ENCODE measurements around the gene CDC42SE2.
"Not testable (repeated sequence)": the region's sequence is repeated elsewhere in the genome, so short reads cannot be mapped to it uniquely, and the experiment has no call there.

The CDC42SE2 gene

GRCh38 chr5:131328536-131329285, 64.9 kb downstream of the CDC42SE2 start:
- no peak for DNase-seq

GRCh38 chr5:131329286-131329560, 65.4 kb downstream of the CDC42SE2 start:
- no peak for DNase-seq

GRCh38 chr5:131330031-131330430, 66.2 kb downstream of the CDC42SE2 start:
- DNase-seq = no peak

GRCh38 chr5:131335756-131336155, 71.9 kb downstream of the CDC42SE2 start:
- not testable (repeated sequence) for DNase-seq

GRCh38 chr5:131336801-131337200, 72.9 kb downstream of the CDC42SE2 start:
- DNase-seq = not testable (repeated sequence)

GRCh38 chr5:131337240-131338050, 73.6 kb downstream of the CDC42SE2 start:
- not testable (repeated sequence) for DNase-seq

GRCh38 chr5:131338051-131338453, 74.2 kb downstream of the CDC42SE2 start:
- DNase-seq = no peak

- not testable (repeated sequence) for DNase-seq
These were observed 80.4 kb downstream of the CDC42SE2 start for GRCh38 chr5:131344288-131344687.

GRCh38 chr5:131346204-131346603, 82.4 kb downstream of the CDC42SE2 start:
- DNase-seq = not testable (repeated sequence)

- DNase-seq = no peak
These were observed 90.1 kb downstream of the CDC42SE2 start for GRCh38 chr5:131353991-131354390.

- DNase-seq = no peak
These were observed 92.2 kb downstream of the CDC42SE2 start for GRCh38 chr5:131355971-131356528.

GRCh38 chr5:131356619-131357018, 92.8 kb downstream of the CDC42SE2 start:
- no peak for DNase-seq

GRCh38 chr5:131357739-131358561, 94.1 kb downstream of the CDC42SE2 start:
- DNase-seq = no peak

GRCh38 chr5:131361677-131362315, 97.9 kb downstream of the CDC42SE2 start:
- no peak for DNase-seq

- no peak for DNase-seq
These were observed 100.1 kb downstream of the CDC42SE2 start for GRCh38 chr5:131363811-131364506.

GRCh38 chr5:131364507-131365050, 100.7 kb downstream of the CDC42SE2 start:
- no peak for DNase-seq

GRCh38 chr5:131366428-131366827, 102.6 kb downstream of the CDC42SE2 start:
- DNase-seq = no peak

GRCh38 chr5:131367219-131367860, 103.5 kb downstream of the CDC42SE2 start:
- DNase-seq = no peak

GRCh38 chr5:131368866-131369265, 105.0 kb downstream of the CDC42SE2 start:
- DNase-seq = no peak

- no peak for DNase-seq
These were observed 105.7 kb downstream of the CDC42SE2 start for GRCh38 chr5:131369558-131369957.

- DNase-seq = no peak
These were observed 108.0 kb downstream of the CDC42SE2 start for GRCh38 chr5:131371835-131372234.
